GM23338 (cell line): ENCODE measurements around the gene PLCD4. TPM values are rescaled to one million over a fixed set of nuclear protein-coding genes. Genes with fewer than 3 reads are reported as not detected.

Experiments used
- ATAC-seq: fragments of 200-7000 bp; cut with Tn5 transposase; 3 replicates; pipeline ENCODE4 v1.9.1; 2020
- DNase-seq: peaks from one replicate; pipeline ENCODE4 v3.0.0-alpha.2; 2015; ENCODE audit warnings: low spot score
- H2AFZ ChIP-seq: fragments of 200-600 bp; sonication (generic); 2 replicates; pipeline ENCODE4 v1.8.0; 2016; ENCODE audit warnings: antibody characterized with exemption, mild to moderate bottlenecking, moderate library complexity
- H3F3A ChIP-seq: fragments of 200-600 bp; sonication (generic); replicated peaks from 2 replicates; pipeline ENCODE4 v1.8.0; 2017; ENCODE audit warnings: antibody characterized with exemption, mixed run types, low read depth
- H3K27ac ChIP-seq: fragments of 200-600 bp; sonication (generic); 2 replicates; pipeline ENCODE4 v1.6.1; 2016; ENCODE audit warnings: low read depth
- H3K27me3 ChIP-seq: fragments of 200-600 bp; sonication (generic); 2 replicates; pipeline ENCODE4 v1.8.0; 2016; ENCODE audit warnings: mild to moderate bottlenecking, mixed run types, moderate library complexity; ENCODE audit not compliant: insufficient read depth
- H3K36me3 ChIP-seq: fragments of 200-600 bp; sonication (generic); 2 replicates; pipeline ENCODE4 v1.8.0; 2016; ENCODE audit warnings: mild to moderate bottlenecking; ENCODE audit not compliant: insufficient read depth
- H3K4me1 ChIP-seq: fragments of 200-600 bp; sonication (generic); 2 replicates; pipeline ENCODE4 v1.8.0; 2016; ENCODE audit warnings: mild to moderate bottlenecking, moderate library complexity; ENCODE audit not compliant: insufficient read depth
- H3K4me2 ChIP-seq: fragments of 200-600 bp; sonication (generic); 2 replicates; pipeline ENCODE4 v1.7.1; 2017; ENCODE audit warnings: mixed run types
- H3K4me3 ChIP-seq: fragments of 200-600 bp; sonication (generic); 2 replicates; pipeline ENCODE4 v1.6.1; 2016; ENCODE audit warnings: mixed run types
- H3K79me2 ChIP-seq: fragments of 200-600 bp; sonication (generic); replicated peaks from 2 replicates; pipeline ENCODE4 v1.8.0; 2017; ENCODE audit warnings: mild to moderate bottlenecking; ENCODE audit not compliant: insufficient read depth
- H3K9me2 ChIP-seq: fragments of 200-600 bp; sonication (generic); 2 replicates; pipeline ENCODE4 v1.8.0; 2017; ENCODE audit not compliant: insufficient read depth
- H4K20me1 ChIP-seq: fragments of 200-600 bp; sonication (generic); replicated peaks from 2 replicates; pipeline ENCODE4 v1.8.0; 2017; ENCODE audit warnings: mild to moderate bottlenecking; ENCODE audit not compliant: insufficient read depth
- H3K27ac Mint-ChIP-seq: 2 replicates; pipeline ENCODE4 v1.8.0; 2020; ENCODE audit warnings: inconsistent platforms, mild to moderate bottlenecking, moderate library complexity, mixed read lengths
- H3K27me3 Mint-ChIP-seq: 3 replicates; pipeline ENCODE4 v1.8.0; 2022; ENCODE audit warnings: low read depth, mild to moderate bottlenecking, moderate library complexity, mixed read lengths, inconsistent platforms; ENCODE audit not compliant: insufficient read depth, poor library complexity
- H3K36me3 Mint-ChIP-seq: 3 replicates; pipeline ENCODE4 v1.8.0; 2021; ENCODE audit warnings: low read depth, mild to moderate bottlenecking, inconsistent platforms, moderate library complexity, mixed read lengths
- H3K4me1 Mint-ChIP-seq: 3 replicates; pipeline ENCODE4 v1.8.0; 2020; ENCODE audit warnings: mild to moderate bottlenecking, inconsistent platforms, mixed read lengths
- H3K4me3 Mint-ChIP-seq: 3 replicates; pipeline ENCODE4 v1.8.0; 2021; ENCODE audit warnings: moderate library complexity, mild to moderate bottlenecking, inconsistent platforms, mixed read lengths
- H3K9me3 Mint-ChIP-seq: 3 replicates; pipeline ENCODE4 v1.8.0; 2020; ENCODE audit warnings: moderate library complexity, mild to moderate bottlenecking, inconsistent platforms, mixed read lengths
- CREB1 ChIP-seq: fragments of 250-450 bp; sonication (Bioruptor Pico); IDR thresholded peaks from 2 replicates; pipeline ENCODE4 v1.5.0; 2020; ENCODE audit warnings: low read depth, mild to moderate bottlenecking, moderate library complexity
- CTCF ChIP-seq, 2 experiments: fragments of 200-600 bp in 1 of 2; sonication (generic) in 1 of 2; conservative IDR thresholded peaks; 2 replicates each; pipeline versions ENCODE4 v1.5.1 to v1.6.1; 2016 to 2017; ENCODE audit warnings: antibody characterized with exemption in 2 of 2, low read depth in 2 of 2, mild to moderate bottlenecking in 2 of 2, moderate library complexity in 1 of 2
- EZH2phosphoT487 ChIP-seq: fragments of 200-600 bp; sonication (generic); IDR thresholded peaks from one replicate; pipeline ENCODE4 v1.8.1; 2018; ENCODE audit warnings: antibody characterized with exemption; ENCODE audit not compliant: unreplicated experiment
- NANOG ChIP-seq: IDR thresholded peaks from 2 replicates; pipeline ENCODE4 v1.6.1; 2016; ENCODE audit warnings: antibody characterized with exemption, borderline replicate concordance
- POLR2AphosphoS5 ChIP-seq: IDR thresholded peaks from 2 replicates; pipeline ENCODE4 v1.6.1; 2016; ENCODE audit warnings: antibody characterized with exemption, low read depth
- REST ChIP-seq: IDR thresholded peaks from one replicate; pipeline ENCODE4 v1.6.1; 2018; ENCODE audit warnings: antibody characterized with exemption; ENCODE audit not compliant: unreplicated experiment
- ZNF114 ChIP-seq: fragments of 250-450 bp; sonication (Bioruptor Pico); IDR thresholded peaks from 2 replicates; pipeline ENCODE4 v1.5.0; 2020; ENCODE audit warnings: mild to moderate bottlenecking, moderate library complexity
- ZNF331 ChIP-seq: fragments of 250-450 bp; sonication (Bioruptor Pico); IDR thresholded peaks from 2 replicates; pipeline ENCODE4 v1.5.0; 2020; ENCODE audit warnings: low read depth, mild to moderate bottlenecking, moderate library complexity
- polyA plus RNA-seq: library from polyadenylated mRNA; unstranded; fragments of >200 nt; fragmentation: Nextera tagmentation; extraction: Ambion mirVana; gene quantifications from 2 replicates; pipeline ENCODE4 v1.2.1, GENCODE V29; 2016
- total RNA-seq: library from RNA; depleted of rRNA; stranded (reverse); fragments of >200 nt; shearing (Covaris generic); gene quantifications from 2 replicates; pipeline ENCODE4 v1.2.3, GENCODE V29; 2014

PLCD4 gene
- total and polyA plus RNA-seq, 2 experiments from 2014 or later = 0.80 to 1.3 TPM

GRCh38 chr2:218645126-218645525 lies 37.4 kb downstream of the PLCD4 start (continued):
- no peak for TF ChIP-seq ZNF331 (CRISPR knock-in tag)
- no peak for TF ChIP-seq NANOG
- TF ChIP-seq ZNF114 = no peak
- no peak for TF ChIP-seq EZH2phosphoT487
- no peak for TF ChIP-seq REST
- no peak for TF ChIP-seq POLR2AphosphoS5
- no peak for TF ChIP-seq CREB1 (CRISPR knock-in tag)

- Histone ChIP-seq H3F3A (no peaks in the 10 kb centered on the region), H2AFZ (no peak overlapping the region), H3K4me2 (no peak overlapping the region), H3K4me1 (no peaks in the 10 kb centered on the region), H4K20me1 (peaks cover 20% of the 10 kb centered on the region), H3K36me3 (peaks cover 56% of the 10 kb centered on the region), H3K79me2 (0 out of 2 replicates have a peak, but pooled peaks cover 7% of the 10 kb centered on the region), H3K9me2 (no peaks in the 10 kb centered on the region), H3K27me3 (no peaks in the 10 kb centered on the region), H3K27ac (no peak overlapping the region), H3K4me3 (no peak overlapping the region)
- H3K36me3 Mint-ChIP-seq = peaks cover 80% of the 10 kb centered on the region
- no peak overlapping the region for H3K4me3 Mint-ChIP-seq
- peak; percentile 76 for DNase-seq
- H3K27me3 Mint-ChIP-seq = peaks cover 3% of the 10 kb centered on the region
- no peaks in the 10 kb centered on the region for H3K4me1 Mint-ChIP-seq
- peak; percentile 93 for ATAC-seq
- H3K27ac Mint-ChIP-seq = no peak overlapping the region
- TF ChIP-seq ZNF331 (CRISPR knock-in tag) = no peak
- TF ChIP-seq CTCF (conservative IDR thresholded peaks at IDR 0.05; ENCODE audit: low read depth in 2 of 2) = peak; percentile 86 to 92
- no peak for TF ChIP-seq NANOG
- no peaks in the 10 kb centered on the region for H3K9me3 Mint-ChIP-seq
Observed at GRCh38 chr2:218648088-218648786, 40.5 kb downstream of the PLCD4 start.

GRCh38 chr2:218648787-218649100 lies 41.0 kb downstream of the PLCD4 start:
- Mint-ChIP-seq H3K9me3 (no peaks in the 10 kb centered on the region), H3K4me3 (no peak overlapping the region), H3K27ac (no peak overlapping the region), H3K4me1 (no peaks in the 10 kb centered on the region), H3K36me3 (peaks cover 78% of the 10 kb centered on the region), H3K27me3 (peaks cover 3% of the 10 kb centered on the region)
- Histone ChIP-seq H3K9me2 (no peaks in the 10 kb centered on the region), H3K27me3 (no peaks in the 10 kb centered on the region), H3K27ac (no peak overlapping the region), H3K4me3 (no peak overlapping the region), H3K4me2 (no peak overlapping the region), H3K79me2 (0 out of 2 replicates have a peak, but pooled peaks cover 7% of the 10 kb centered on the region), H3K36me3 (peaks cover 56% of the 10 kb centered on the region), H2AFZ (no peak overlapping the region), H3F3A (no peaks in the 10 kb centered on the region), H4K20me1 (peaks cover 20% of the 10 kb centered on the region), H3K4me1 (no peaks in the 10 kb centered on the region)
- ATAC-seq = peak; percentile 41
- no peak for DNase-seq
- no peak for TF ChIP-seq POLR2AphosphoS5
- TF ChIP-seq CREB1 (CRISPR knock-in tag) = no peak
